HEK293 (cell line): ENCODE measurements around the gene SNX19.

Experiments used
- CTCF ChIP-seq: fragments of 450-650 bp; formaldehyde crosslinking; IDR thresholded peaks from 2 replicates; pipeline ENCODE4 v1.5.1; 2016; ENCODE audit warnings: missing biosample characterization, missing genetic modification characterization
- ZBTB21 ChIP-seq: fragments of 450-650 bp; formaldehyde crosslinking; IDR thresholded peaks from 2 replicates; pipeline ENCODE4 v1.5.1; 2017; ENCODE audit warnings: missing biosample characterization, missing genetic modification characterization
- ZNF16 ChIP-seq: fragments of 450-650 bp; formaldehyde crosslinking; IDR thresholded peaks from 2 replicates; pipeline ENCODE4 v1.5.1; 2016; ENCODE audit warnings: low read depth, missing biosample characterization, missing genetic modification characterization
- ZNF785 ChIP-seq: fragments of 450-650 bp; formaldehyde crosslinking; IDR thresholded peaks from 2 replicates; pipeline ENCODE4 v1.5.1; 2016; ENCODE audit warnings: missing biosample characterization, missing genetic modification characterization

GRCh38 chr11:130872981-130873380 is 43.3 kb downstream of the SNX19 start:
- TF ChIP-seq ZNF785 (tag by site-specific recombination) (no peak), CTCF (tag by site-specific recombination) (no peak), ZNF16 (tag by site-specific recombination) (no peak), ZBTB21 (tag by site-specific recombination) (no peak)
